Measurements from ENCODE around the gene SGTA. TPM values are rescaled to one million over a fixed set of nuclear protein-coding genes. Genes with fewer than 3 reads are reported as not detected.

Gene SGTA
- polyA plus RNA-seq, 3 donors, result 21.6 to 35.4 (median 22.0) TPM

DNA sequence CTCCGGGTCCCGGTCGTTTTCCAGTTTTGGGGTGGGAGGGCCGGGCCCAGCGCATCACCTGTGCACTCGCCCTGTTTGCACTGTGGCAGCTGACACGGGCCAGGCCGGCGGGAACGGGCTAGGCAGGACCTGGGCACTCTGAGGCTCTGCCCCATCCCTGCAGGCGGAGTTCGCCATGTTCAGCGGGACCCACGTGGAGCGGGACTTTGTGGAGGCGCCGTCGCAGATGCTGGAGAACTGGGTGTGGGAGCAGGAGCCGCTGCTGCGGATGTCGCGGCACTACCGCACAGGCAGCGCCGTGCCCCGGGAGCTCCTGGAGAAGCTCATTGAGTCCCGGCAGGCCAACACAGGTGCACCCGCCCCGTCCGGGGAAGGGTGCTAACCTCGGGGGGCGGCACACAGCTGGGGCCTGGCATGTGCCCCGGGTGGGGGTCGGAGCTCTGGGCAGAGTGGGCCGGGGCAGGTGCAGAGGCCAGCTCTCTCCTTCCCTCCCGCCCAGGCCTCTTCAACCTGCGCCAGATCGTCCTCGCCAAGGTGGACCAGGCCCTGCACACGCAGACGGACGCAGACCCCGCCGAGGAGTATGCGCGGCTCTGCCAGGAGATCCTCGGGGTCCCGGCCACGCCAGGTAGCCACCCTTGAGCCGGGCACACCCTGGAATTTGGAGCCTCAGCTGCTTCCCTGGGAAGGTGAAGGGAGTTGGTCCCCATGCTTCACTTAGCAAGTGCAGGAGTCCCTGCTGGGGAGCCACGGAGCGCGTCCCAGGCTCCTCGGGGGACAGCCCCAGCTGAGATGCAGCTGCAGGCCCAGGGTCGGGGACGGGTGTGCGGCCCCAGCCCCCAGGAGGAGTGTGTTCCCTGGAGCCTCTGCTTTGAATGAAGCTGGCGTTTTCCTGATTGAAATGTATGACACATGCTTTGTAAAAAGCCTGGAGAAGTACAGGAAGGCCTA is 27.3 kb upstream of the SGTA start:
- TF ChIP-seq, protein P1, sequence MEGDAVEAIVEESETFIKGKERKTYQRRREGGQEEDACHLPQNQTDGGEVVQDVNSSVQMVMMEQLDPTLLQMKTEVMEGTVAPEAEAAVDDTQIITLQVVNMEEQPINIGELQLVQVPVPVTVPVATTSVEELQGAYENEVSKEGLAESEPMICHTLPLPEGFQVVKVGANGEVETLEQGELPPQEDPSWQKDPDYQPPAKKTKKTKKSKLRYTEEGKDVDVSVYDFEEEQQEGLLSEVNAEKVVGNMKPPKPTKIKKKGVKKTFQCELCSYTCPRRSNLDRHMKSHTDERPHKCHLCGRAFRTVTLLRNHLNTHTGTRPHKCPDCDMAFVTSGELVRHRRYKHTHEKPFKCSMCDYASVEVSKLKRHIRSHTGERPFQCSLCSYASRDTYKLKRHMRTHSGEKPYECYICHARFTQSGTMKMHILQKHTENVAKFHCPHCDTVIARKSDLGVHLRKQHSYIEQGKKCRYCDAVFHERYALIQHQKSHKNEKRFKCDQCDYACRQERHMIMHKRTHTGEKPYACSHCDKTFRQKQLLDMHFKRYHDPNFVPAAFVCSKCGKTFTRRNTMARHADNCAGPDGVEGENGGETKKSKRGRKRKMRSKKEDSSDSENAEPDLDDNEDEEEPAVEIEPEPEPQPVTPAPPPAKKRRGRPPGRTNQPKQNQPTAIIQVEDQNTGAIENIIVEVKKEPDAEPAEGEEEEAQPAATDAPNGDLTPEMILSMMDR (IDR thresholded peaks at IDR 0.05), result no peak
- 98% methylated on average over 45 of the region's 58 CpGs for WGBS (ENCODE audit: insufficient coverage)
- Mint-ChIP-seq H3K9me3 (peaks cover 0 to 2% (median 0%) of the 10 kb centered on the region in 7 donors), H3K4me3 (no peak overlapping the region), H3K27me3 (ENCODE audit: low read depth in 3 of 3) (peaks cover 0 to 2% (median 0%) of the 10 kb centered on the region in 3 donors), H3K4me1 (no peaks in the 10 kb centered on the region), H3K27ac (peak overlapping the region in 1 of 7 donors; percentile 71), H3K36me3 (peaks cover 23 to 48% of the 10 kb centered on the region in 2 donors)
- Histone ChIP-seq H2AFZ (ENCODE audit: insufficient read depth, low read depth, low read length, poor library complexity, severe bottlenecking) (no peak overlapping the region), H4K20me1 (ENCODE audit: insufficient read depth, low read length) (no peaks in the 10 kb centered on the region), H3K9me3 (replicated peaks in 1 of 2; ENCODE audit: control insufficient read depth in 1 of 2, insufficient read depth in 1 of 2, low read length in 2 of 2) (no peaks in the 10 kb centered on the region), H3K79me2 (ENCODE audit: insufficient read depth, low read length) (no peaks in the 10 kb centered on the region), H3K9ac (ENCODE audit: insufficient read depth, low read length, poor library complexity, severe bottlenecking) (no peak overlapping the region), H3K36me3 (replicated peaks in 1 of 2; ENCODE audit: control insufficient read depth in 1 of 2, insufficient read depth in 2 of 2, low read length in 2 of 2) (peaks cover 24 to 28% of the 10 kb centered on the region in 2 donors), H3K27ac (ENCODE audit: low read depth in 1 of 2, low read length in 2 of 2) (no peak overlapping the region), H3K4me3 (replicated peaks in 1 of 3; ENCODE audit: low read depth in 2 of 3, low read length in 3 of 3) (no peak overlapping the region), H3K27me3 (ENCODE audit: control insufficient read depth in 2 of 2, insufficient read depth in 2 of 2, low read length in 2 of 2) (no peaks in the 10 kb centered on the region), H3K4me1 (ENCODE audit: control insufficient read depth in 1 of 2, insufficient read depth in 2 of 2, low read length in 2 of 2) (no peaks in the 10 kb centered on the region), H3K4me2 (replicated peaks; ENCODE audit: extremely low read depth, low read length, poor library complexity, severe bottlenecking) (no peak overlapping the region)
- no peak for DNase-seq
- intact Hi-C loops (cut with micrococcal nuclease), result loop anchor here in 1 of 2 donors (5.0 kb wide), 1 partner anchor 57 kb away; the partner anchor contains the start of gene ZNF556

DNA sequence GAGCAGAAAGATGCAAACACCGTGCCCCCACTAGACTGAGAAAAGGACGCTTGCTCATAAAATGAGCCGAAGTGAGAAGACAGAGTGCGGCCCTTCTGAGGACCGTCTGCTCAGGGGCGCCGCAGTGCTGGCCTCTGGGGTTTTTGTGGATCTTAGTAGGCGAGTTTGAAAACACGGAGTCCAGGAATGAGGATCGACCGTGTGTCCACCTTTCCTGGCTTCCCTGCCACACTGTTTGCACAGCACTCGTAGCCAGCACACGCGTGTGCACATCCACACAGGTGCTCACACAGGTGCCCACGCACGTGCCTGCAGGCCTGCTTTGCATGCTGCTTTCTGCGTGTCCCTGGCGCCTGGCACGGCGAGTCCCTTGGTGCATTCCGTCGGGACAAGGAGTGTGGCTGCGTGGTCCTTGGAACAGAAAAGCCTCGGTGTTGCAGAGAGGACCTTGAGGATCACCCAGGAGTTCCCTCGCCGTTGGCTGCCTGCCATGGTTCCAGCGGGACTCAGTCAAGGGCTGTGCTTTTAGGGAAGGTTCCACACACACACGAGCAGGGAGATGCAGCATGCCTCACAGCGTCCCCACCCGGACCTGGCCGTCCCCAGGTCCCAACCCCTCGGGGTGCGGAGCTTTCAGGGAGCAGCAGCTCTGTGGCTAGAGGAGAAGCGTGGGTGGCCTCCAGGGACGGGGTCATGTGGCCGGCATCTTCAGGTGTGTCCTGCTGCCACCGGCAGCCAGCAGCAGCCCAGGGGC is 26.5 kb upstream of the SGTA start:
- DNase-seq, result no peak
- H3K27me3 ChIP-seq (ENCODE audit: control insufficient read depth in 2 of 2, insufficient read depth in 2 of 2, low read length in 2 of 2), result no peaks in the 10 kb centered on the region
- H3K79me2 ChIP-seq (ENCODE audit: insufficient read depth, low read length), result no peaks in the 10 kb centered on the region
- Mint-ChIP-seq H3K4me1 (no peaks in the 10 kb centered on the region), H3K27ac (no peak overlapping the region), H3K9me3 (peaks cover 0 to 2% (median 0%) of the 10 kb centered on the region in 7 donors), H3K4me3 (no peak overlapping the region), H3K27me3 (ENCODE audit: low read depth in 3 of 3) (peaks cover 0 to 2% (median 0%) of the 10 kb centered on the region in 3 donors), H3K36me3 (peaks cover 25 to 57% of the 10 kb centered on the region in 2 donors)
- H3K4me2 ChIP-seq (replicated peaks; ENCODE audit: extremely low read depth, low read length, poor library complexity, severe bottlenecking), result no peak overlapping the region
- H3K9ac ChIP-seq (ENCODE audit: insufficient read depth, low read length, poor library complexity, severe bottlenecking), result no peak overlapping the region
- intact Hi-C loops (cut with micrococcal nuclease), result loop anchor here in 1 of 2 donors (5.0 kb wide), 1 partner anchor 58 kb away; the partner anchor contains the start of gene ZNF556
- H3K36me3 ChIP-seq (replicated peaks in 1 of 2; ENCODE audit: control insufficient read depth in 1 of 2, insufficient read depth in 2 of 2, low read length in 2 of 2), result peaks cover 29 to 37% of the 10 kb centered on the region in 2 donors
- TF ChIP-seq, protein P1 (IDR thresholded peaks at IDR 0.05), result no peak
- H3K4me3 ChIP-seq (replicated peaks in 1 of 3; ENCODE audit: low read depth in 2 of 3, low read length in 3 of 3), result no peak overlapping the region
- H3K4me1 ChIP-seq (ENCODE audit: control insufficient read depth in 1 of 2, insufficient read depth in 2 of 2, low read length in 2 of 2), result no peaks in the 10 kb centered on the region
- H3K9me3 ChIP-seq (replicated peaks in 1 of 2; ENCODE audit: control insufficient read depth in 1 of 2, insufficient read depth in 1 of 2, low read length in 2 of 2), result no peaks in the 10 kb centered on the region
- no peak overlapping the region for H2AFZ ChIP-seq (ENCODE audit: insufficient read depth, low read depth, low read length, poor library complexity, severe bottlenecking)
- no peak overlapping the region for H3K27ac ChIP-seq (ENCODE audit: low read depth in 1 of 2, low read length in 2 of 2)
- WGBS (ENCODE audit: insufficient coverage), result 96% methylated on average over 37 of the region's 37 CpGs
- no peaks in the 10 kb centered on the region for H4K20me1 ChIP-seq (ENCODE audit: insufficient read depth, low read length)
